Lower lobe of right lung (tissue), 2 donors: ENCODE results near the gene PDE7B. TPM values are rescaled to one million over a fixed set of nuclear protein-coding genes. Genes with fewer than 3 reads are reported as not detected.
A peak's percentile ranks its signal among the peaks of the same experiment; 100 is the strongest.

ENCODE experiments used
- ATAC-seq, 2 donors: fragments of 200-7000 bp; cut with Tn5 transposase; one replicate each; pipeline ENCODE4 v1.9.1; 2020 to 2022; ENCODE audit warnings: mild to moderate bottlenecking in 2 of 2, moderate library complexity in 2 of 2
- DNase-seq: peaks from one replicate; pipeline ENCODE4 v3.0.0-alpha.2; 2020
- H3K27ac ChIP-seq: fragments of 200-600 bp; one replicate; pipeline ENCODE4 v1.8.0; 2022
- H3K27me3 ChIP-seq: fragments of 200-600 bp; one replicate; pipeline ENCODE4 v1.8.0; 2022; ENCODE audit warnings: low read depth
- H3K36me3 ChIP-seq: fragments of 200-600 bp; one replicate; pipeline ENCODE4 v1.8.0; 2022; ENCODE audit warnings: mild to moderate bottlenecking
- H3K4me1 ChIP-seq: fragments of 200-600 bp; one replicate; pipeline ENCODE4 v1.8.0; 2022
- H3K4me3 ChIP-seq: fragments of 200-600 bp; one replicate; pipeline ENCODE4 v1.8.0; 2022; ENCODE audit warnings: mild to moderate bottlenecking
- H3K9me3 ChIP-seq: fragments of 200-600 bp; one replicate; pipeline ENCODE4 v1.8.0; 2022
- intact Hi-C: fragments of 100-400 bp; cut with DNase I; formaldehyde crosslinking; loops from one replicate; pipeline ENCODE4 v1.11.0; 2022
- total RNA-seq: library from RNA; stranded (reverse); fragmentation: NEBNext Ultra II Directional; extraction: Animal tissue kit (Norgen Biotek cat#: 25700); gene quantifications from one replicate; pipeline ENCODE4 v1.2.1, GENCODE V29; 2021
- TF ChIP-seq, protein P1 (sequence below): fragments of 200-600 bp; IDR thresholded peaks from one replicate; pipeline ENCODE4 v1.8.0; 2022; ENCODE audit warnings: antibody characterized with exemption, mild to moderate bottlenecking
- donor health status: DM: no; HTN: yes; CAD: no; lungs with severe emphysema.

Gene PDE7B
- total RNA-seq, 1 donor from 2014 or later: 2.2 TPM

DNA sequence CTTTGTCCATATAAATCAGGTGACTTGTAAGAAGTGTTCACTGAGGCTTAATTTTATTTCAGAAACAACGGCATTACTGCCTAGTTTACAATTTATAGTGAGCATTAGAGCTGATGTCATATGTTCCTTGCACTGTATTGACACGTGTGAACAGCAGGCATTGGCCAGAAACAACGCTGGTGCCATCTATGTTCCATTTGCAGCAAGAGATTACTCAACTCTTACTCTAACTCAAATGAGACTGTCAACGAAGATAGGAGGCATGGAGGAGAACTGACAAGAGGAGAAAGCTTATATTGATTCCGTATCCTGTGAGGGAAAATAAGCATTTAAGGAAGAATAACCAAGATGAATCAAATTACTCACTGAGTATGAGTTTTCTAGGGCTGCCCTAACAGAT is 350.2 kb downstream of the PDE7B start:
- TF ChIP-seq, protein P1, sequence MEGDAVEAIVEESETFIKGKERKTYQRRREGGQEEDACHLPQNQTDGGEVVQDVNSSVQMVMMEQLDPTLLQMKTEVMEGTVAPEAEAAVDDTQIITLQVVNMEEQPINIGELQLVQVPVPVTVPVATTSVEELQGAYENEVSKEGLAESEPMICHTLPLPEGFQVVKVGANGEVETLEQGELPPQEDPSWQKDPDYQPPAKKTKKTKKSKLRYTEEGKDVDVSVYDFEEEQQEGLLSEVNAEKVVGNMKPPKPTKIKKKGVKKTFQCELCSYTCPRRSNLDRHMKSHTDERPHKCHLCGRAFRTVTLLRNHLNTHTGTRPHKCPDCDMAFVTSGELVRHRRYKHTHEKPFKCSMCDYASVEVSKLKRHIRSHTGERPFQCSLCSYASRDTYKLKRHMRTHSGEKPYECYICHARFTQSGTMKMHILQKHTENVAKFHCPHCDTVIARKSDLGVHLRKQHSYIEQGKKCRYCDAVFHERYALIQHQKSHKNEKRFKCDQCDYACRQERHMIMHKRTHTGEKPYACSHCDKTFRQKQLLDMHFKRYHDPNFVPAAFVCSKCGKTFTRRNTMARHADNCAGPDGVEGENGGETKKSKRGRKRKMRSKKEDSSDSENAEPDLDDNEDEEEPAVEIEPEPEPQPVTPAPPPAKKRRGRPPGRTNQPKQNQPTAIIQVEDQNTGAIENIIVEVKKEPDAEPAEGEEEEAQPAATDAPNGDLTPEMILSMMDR: no peak
- Histone ChIP-seq H3K4me3 (no peak overlapping the region), H3K36me3 (no peaks in the 10 kb centered on the region), H3K27me3 (no peaks in the 10 kb centered on the region), H3K4me1 (no peaks in the 10 kb centered on the region), H3K9me3 (no peaks in the 10 kb centered on the region), H3K27ac (no peak overlapping the region)
- no peak for ATAC-seq
- intact Hi-C loops: no loop called here
- no peak for DNase-seq

DNA sequence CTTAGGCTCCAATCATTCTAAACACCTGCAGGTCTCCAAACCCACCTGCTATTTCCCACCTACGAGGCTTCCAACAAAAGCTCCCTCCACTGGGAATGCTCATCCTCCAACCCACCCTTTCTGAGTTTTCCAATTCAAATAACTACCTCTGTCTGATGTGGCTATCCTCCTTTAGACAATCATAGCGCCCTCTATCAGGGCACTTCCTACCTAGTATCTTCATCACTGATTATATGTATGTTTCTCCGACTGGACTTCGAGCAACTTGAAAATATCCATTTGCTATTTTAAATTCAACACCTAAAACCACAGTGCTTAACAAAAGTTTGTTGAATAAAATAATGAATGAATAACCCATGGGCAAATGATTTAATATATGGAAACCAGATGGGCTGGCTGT is 357.3 kb downstream of the PDE7B start:
- TF ChIP-seq, protein P1: no peak
- H3K9me3 ChIP-seq: no peaks in the 10 kb centered on the region
- H3K4me1 ChIP-seq: no peaks in the 10 kb centered on the region
- no peaks in the 10 kb centered on the region for H3K36me3 ChIP-seq
- H3K27me3 ChIP-seq: no peaks in the 10 kb centered on the region
- intact Hi-C loops: no loop called here
- DNase-seq: no peak
- no peak for ATAC-seq
- H3K4me3 ChIP-seq: no peak overlapping the region
- H3K27ac ChIP-seq: no peak overlapping the region

DNA sequence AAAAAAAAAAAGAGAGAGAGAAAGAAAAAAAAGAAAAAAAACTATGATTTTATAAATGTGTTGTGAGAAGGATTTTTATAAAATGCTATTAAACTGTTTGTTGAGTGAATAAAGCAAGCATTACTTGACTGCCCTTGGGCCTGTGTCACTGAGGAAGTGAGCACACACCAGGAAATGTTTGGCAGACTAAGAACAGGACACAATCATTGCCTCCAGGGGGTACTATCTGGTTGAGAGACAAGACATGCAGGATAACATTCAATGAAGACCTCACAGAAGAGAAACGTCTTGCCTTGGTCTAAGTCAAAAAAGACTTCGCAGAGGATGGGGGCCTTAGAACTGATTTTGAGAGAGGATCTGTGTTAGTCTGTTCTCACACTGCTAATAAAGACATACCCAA is 358.0 kb downstream of the PDE7B start:
- H3K4me3 ChIP-seq: no peak overlapping the region
- no peaks in the 10 kb centered on the region for H3K36me3 ChIP-seq
- no peaks in the 10 kb centered on the region for H3K9me3 ChIP-seq
- TF ChIP-seq, protein P1: no peak
- no peaks in the 10 kb centered on the region for H3K27me3 ChIP-seq
- no peak overlapping the region for H3K27ac ChIP-seq
- no peak for ATAC-seq
- H3K4me1 ChIP-seq: no peaks in the 10 kb centered on the region
- intact Hi-C loops: no loop called here
- no peak for DNase-seq

DNA sequence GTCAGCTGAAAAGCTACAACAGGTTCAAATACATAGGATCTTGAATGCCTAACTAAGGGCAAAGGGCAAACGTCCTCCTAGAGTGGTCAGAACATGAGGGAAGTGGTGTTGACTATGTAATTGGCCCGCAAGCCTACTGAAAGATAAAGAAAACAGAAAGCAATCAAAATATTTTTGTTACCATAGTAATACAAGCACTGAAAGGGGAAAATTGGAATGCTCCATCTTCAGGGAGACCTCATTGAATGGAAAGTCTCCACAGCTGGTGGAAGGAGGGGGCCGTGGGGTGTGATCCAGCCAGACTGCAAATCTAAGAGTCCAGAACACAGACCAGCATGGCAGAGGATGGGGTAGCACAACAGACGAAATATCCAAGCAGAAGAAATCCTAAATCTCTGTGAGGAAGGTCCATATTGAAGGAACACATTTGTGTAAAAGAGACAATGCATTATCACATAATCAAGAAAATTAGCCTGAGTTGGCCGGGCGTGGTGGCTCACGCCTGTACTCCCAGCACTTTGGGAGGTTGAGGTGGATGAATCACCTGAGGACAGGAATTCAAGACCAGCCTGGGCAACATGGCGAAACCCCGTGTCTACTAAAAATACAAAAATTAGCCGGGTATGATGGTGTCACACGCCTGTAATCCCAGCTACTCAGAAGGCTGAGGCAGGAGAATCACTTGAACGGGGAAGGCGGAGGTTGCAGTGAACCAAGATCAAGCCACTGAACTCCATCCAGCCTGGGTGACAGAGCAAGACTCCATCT is 359.1 kb downstream of the PDE7B start:
- intact Hi-C loops: no loop called here

DNA sequence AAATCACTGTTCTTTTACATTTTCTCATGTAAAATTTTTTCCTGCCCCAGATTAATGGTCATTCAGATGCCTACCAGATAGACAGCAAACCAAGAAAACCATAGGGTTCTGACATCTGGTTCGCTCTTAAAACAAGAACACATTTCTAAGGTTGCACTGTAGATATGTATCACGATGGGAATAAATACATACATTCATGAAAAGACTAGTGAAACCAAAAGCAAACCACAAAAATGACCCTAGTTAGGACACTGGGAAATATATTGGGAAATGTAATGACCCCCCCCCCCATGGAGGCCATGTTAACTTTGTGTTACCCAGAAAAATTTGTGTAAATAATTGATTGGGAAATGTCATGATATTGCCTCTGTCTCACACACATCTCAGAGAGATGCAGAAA is 361.1 kb downstream of the PDE7B start:
- intact Hi-C loops: no loop called here
- Histone ChIP-seq H3K4me3 (no peak overlapping the region), H3K9me3 (no peaks in the 10 kb centered on the region), H3K27me3 (no peaks in the 10 kb centered on the region), H3K4me1 (no peaks in the 10 kb centered on the region), H3K36me3 (no peaks in the 10 kb centered on the region), H3K27ac (no peak overlapping the region)
- TF ChIP-seq, protein P1: no peak
- ATAC-seq: no peak
- no peak for DNase-seq

More for the DNA sequence above, 359.1 kb downstream of the PDE7B start:
- H3K9me3 ChIP-seq: no peaks in the 10 kb centered on the region
- H3K36me3 ChIP-seq: no peaks in the 10 kb centered on the region
- no peak overlapping the region for H3K27ac ChIP-seq
- H3K4me3 ChIP-seq: no peak overlapping the region
- no peak for DNase-seq
- H3K4me1 ChIP-seq: no peaks in the 10 kb centered on the region
- TF ChIP-seq, protein P1: no peak
- no peaks in the 10 kb centered on the region for H3K27me3 ChIP-seq
- ATAC-seq: peak in 1 of 2 donors; percentile 40
